Measurements from ENCODE around the gene NR2C1. TPM values are rescaled to one million over a fixed set of nuclear protein-coding genes. Genes with fewer than 3 reads are reported as not detected.

The NR2C1 gene
- total RNA-seq, 1 donor from 2014 or later: 40.1 TPM

DNA sequence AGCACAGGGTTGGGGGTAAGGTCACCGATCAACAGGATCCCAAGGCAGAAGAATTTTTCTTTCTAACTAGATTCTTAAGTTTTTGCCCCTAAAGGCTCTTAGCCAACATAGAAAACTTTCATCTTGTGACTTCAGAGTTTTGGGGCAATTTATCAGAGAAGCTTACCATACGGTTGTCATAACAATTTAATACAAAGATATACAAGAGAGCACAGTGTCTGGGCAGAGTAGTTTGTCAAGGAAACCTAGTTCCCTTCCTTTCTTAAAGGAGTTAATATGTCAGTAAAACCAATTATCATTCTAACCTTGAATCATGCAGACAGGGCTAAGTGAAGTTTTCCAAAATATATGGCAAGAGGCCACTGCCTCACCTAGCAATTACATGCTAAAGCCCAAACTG is 18.4 kb downstream of the NR2C1 start:
- no peak overlapping the region for H3K4me3 ChIP-seq
- TF ChIP-seq, protein P1, sequence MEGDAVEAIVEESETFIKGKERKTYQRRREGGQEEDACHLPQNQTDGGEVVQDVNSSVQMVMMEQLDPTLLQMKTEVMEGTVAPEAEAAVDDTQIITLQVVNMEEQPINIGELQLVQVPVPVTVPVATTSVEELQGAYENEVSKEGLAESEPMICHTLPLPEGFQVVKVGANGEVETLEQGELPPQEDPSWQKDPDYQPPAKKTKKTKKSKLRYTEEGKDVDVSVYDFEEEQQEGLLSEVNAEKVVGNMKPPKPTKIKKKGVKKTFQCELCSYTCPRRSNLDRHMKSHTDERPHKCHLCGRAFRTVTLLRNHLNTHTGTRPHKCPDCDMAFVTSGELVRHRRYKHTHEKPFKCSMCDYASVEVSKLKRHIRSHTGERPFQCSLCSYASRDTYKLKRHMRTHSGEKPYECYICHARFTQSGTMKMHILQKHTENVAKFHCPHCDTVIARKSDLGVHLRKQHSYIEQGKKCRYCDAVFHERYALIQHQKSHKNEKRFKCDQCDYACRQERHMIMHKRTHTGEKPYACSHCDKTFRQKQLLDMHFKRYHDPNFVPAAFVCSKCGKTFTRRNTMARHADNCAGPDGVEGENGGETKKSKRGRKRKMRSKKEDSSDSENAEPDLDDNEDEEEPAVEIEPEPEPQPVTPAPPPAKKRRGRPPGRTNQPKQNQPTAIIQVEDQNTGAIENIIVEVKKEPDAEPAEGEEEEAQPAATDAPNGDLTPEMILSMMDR (IDR thresholded peaks at IDR 0.05; ENCODE audit: borderline replicate concordance): no peak
- H3K27ac ChIP-seq (replicated peaks): no peak overlapping the region
- H3K27me3 ChIP-seq (ENCODE audit: low read depth): no peaks in the 10 kb centered on the region
- H3K36me3 ChIP-seq: peaks cover 90% of the 10 kb centered on the region
- peaks cover 3% of the 10 kb centered on the region for H3K4me1 ChIP-seq
- intact Hi-C loops (cut with micrococcal nuclease): no loop called here
- no peaks in the 10 kb centered on the region for H3K9me3 ChIP-seq (replicated peaks)
- no peak for DNase-seq

DNA sequence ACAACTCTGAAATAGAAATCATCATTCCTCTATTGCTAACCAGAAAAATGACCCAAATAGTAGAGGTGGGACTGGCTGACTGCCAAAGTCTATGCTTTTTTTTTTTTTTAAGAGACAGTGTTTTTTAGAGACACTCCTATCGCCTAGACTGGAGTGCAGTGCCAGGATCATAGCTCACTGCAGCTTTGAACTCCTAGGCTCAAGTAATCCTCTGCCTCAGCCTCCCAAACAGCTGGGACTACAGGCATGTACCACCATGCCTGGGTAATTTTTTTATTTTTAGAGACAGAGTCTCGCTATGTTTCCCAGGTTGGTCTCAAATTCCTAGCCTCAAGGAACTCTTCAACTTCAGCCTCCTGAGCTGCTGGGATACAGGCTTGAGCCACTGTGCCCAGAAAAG is 19.2 kb downstream of the NR2C1 start:
- Histone ChIP-seq H3K4me1 (peaks cover 3% of the 10 kb centered on the region), H3K9me3 (replicated peaks) (no peaks in the 10 kb centered on the region), H3K27me3 (ENCODE audit: low read depth) (no peaks in the 10 kb centered on the region), H3K36me3 (peaks cover 90% of the 10 kb centered on the region), H3K27ac (replicated peaks) (no peak overlapping the region), H3K4me3 (no peak overlapping the region)
- TF ChIP-seq, protein P1 (IDR thresholded peaks at IDR 0.05; ENCODE audit: borderline replicate concordance): no peak
- intact Hi-C loops (cut with micrococcal nuclease): no loop called here
- no peak for DNase-seq

DNA sequence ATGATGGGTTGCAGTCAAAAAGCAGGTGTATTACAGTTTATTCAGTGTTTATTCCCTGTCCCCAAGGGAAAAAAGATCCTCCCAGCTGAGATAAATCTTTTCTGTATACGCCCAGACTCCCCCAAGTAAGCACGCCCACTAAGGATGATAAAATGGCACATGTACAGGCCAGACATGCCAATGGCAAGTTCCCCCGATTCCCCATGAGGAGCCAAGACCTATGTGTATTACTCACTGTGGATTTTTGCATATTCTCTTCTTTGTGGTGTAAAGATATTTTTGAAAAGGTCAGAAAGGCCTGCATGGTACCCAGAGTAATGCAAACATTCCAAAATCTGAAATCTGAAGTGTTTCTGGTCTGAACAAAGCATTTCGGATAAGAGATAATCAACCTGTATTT is 22.2 kb downstream of the NR2C1 start:
- TF ChIP-seq, protein P1 (IDR thresholded peaks at IDR 0.05; ENCODE audit: borderline replicate concordance): no peak
- Histone ChIP-seq H3K27ac (replicated peaks) (no peak overlapping the region), H3K9me3 (replicated peaks) (no peaks in the 10 kb centered on the region), H3K27me3 (ENCODE audit: low read depth) (no peaks in the 10 kb centered on the region), H3K4me3 (no peak overlapping the region), H3K4me1 (peaks cover 3% of the 10 kb centered on the region), H3K36me3 (peaks cover 88% of the 10 kb centered on the region)
- intact Hi-C loops (cut with micrococcal nuclease): no loop called here
- no peak for DNase-seq

DNA sequence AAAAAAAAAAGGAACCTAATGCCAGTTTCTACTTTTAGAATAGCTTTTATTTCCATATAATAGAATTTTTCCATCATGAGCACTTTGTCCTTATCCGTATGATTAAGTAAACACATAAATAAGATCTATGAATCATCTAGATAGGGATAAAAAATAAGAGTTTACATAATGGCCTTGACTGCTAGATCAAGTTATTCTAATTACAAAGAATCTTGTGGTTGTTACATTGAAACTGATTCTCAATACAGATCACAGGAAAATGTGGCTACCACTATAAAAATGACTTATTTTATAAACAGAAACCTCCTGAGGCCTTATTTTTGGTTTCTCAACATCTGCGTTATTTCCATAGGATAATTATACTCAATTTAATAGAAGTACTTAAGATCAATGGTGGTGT is 35.5 kb downstream of the NR2C1 start:
- Histone ChIP-seq H3K27me3 (ENCODE audit: low read depth) (no peaks in the 10 kb centered on the region), H3K36me3 (peaks cover 93% of the 10 kb centered on the region), H3K9me3 (replicated peaks) (no peaks in the 10 kb centered on the region), H3K4me1 (no peaks in the 10 kb centered on the region), H3K4me3 (no peak overlapping the region), H3K27ac (replicated peaks) (no peak overlapping the region)
- intact Hi-C loops (cut with micrococcal nuclease): no loop called here
- TF ChIP-seq, protein P1 (IDR thresholded peaks at IDR 0.05; ENCODE audit: borderline replicate concordance): no peak
- DNase-seq: no peak

DNA sequence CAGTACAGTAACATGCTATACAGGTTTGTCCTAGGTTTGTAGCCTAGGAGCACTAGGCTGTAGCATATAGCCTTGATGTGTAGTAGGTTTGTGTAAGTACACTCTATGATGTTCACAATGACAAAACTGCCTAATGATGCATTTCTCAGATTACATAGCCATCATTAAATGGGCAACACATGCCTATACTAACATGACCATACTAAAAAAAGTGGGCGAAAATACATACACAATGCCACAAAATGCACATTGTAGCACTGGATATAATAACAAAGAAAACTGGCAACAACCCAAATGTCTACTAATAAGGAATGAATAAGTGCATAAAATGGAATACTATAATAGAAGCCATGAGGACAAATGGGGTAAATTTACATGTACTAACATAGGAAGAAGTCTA is 38.7 kb downstream of the NR2C1 start:
- H3K27me3 ChIP-seq (ENCODE audit: low read depth): no peaks in the 10 kb centered on the region
- no peak overlapping the region for H3K4me3 ChIP-seq
- no peak overlapping the region for H3K27ac ChIP-seq (replicated peaks)
- H3K9me3 ChIP-seq (replicated peaks): no peaks in the 10 kb centered on the region
- no peak for DNase-seq
- no peaks in the 10 kb centered on the region for H3K4me1 ChIP-seq
- TF ChIP-seq, protein P1 (IDR thresholded peaks at IDR 0.05; ENCODE audit: borderline replicate concordance): no peak
- H3K36me3 ChIP-seq: peaks cover 95% of the 10 kb centered on the region
- intact Hi-C loops (cut with micrococcal nuclease): no loop called here

DNA sequence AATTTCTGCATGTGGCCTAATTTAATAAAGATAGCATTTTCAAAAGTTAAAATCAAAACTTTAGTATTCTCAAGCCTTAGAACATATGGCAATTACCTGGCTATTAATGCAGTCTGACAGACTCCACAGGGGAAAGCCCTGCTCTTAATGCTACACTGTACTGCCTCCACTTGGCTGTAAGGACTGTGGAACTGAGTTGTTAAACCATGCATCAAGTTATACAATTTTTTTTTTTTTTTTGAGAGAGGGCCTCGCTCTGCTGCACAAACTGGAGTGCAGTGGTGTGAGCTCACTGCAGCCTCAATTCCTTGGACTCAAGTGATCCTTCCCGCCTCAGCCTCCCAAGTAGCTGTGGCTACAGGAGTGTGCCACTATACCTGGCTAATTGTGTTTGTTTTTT is 50.9 kb downstream of the NR2C1 start:
- Histone ChIP-seq H3K27ac (replicated peaks) (no peak overlapping the region), H3K27me3 (ENCODE audit: low read depth) (no peaks in the 10 kb centered on the region), H3K4me3 (no peak overlapping the region), H3K4me1 (no peaks in the 10 kb centered on the region), H3K36me3 (peaks cover 69% of the 10 kb centered on the region), H3K9me3 (replicated peaks) (no peaks in the 10 kb centered on the region)
- DNase-seq: no peak
- intact Hi-C loops (cut with micrococcal nuclease): no loop called here
- TF ChIP-seq, protein P1 (IDR thresholded peaks at IDR 0.05; ENCODE audit: borderline replicate concordance): no peak

Data from left ventricle myocardium inferior (tissue), 1 donor.